ENCODE measurements around the gene LCNL1.
A peak's percentile ranks its signal among the peaks of the same experiment; 100 is the strongest.

LCNL1 gene

DNA sequence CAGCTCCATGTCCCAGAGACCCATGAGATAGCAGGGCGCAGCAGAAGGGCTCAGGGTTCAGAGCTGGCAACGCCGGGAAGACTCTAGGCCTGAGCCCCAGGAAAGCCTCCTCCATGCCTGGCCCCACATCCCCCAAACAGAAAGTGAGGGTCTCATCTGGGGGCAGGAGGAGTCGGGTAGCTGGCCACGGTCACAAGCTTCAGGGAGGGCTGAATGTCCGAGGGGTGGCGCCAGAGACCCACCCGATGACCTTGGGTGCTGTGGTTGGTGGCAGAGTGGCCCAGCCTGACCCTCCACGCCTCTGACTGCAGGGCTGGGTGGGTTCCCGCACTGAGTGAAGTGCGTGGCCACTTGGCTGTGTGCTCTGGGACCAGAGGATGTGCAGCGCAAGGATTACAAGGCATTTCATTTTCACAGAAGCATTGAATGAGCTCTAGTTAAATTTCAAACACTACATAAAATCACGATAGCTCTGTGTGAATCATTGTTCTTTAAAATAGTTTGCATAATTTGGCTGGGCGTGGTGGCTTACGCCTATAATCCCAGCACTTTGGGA, 34.8 kb upstream of the LCNL1 start:
- DNase-seq (ENCODE audit: low read depth) = no peak
- peak; percentile 56 for TF ChIP-seq CTCF (IDR thresholded peaks at IDR 0.05; ENCODE audit: low read depth, low read length, missing control alignments)
- no peak overlapping the region for H3K4me3 ChIP-seq (ENCODE audit: low read depth, low read length)

DNA sequence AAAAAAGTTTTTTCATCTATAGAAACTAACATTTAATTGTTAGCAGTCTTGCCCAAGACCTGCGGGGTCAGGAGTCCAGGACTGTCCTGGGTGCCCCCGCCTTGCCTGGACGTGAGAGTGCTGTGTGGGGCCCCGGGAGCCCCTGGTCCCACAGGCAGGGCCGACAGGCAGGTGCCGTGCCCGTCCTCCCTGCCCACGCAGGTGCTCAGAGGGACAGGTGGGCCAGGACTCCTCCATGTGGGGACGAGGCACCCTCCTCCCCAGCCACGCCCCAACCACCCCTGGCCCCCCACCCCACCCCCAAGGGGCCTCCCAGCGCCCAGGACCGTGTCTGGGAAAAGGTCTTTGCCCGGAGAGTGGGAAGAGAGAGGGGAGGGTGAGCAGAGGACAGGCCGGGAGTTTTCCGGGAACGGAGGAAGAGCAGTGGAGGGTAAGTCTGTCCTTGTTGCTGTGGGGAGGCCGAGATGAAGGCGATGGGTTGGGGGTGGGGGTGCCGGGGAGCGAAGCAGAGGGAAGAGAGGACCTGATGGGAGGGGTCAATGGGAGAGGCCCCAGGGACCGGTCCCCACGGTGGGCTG, 33.5 kb upstream of the LCNL1 start:
- H3K4me3 ChIP-seq (ENCODE audit: low read depth, low read length) = peak overlapping the region; percentile 55
- no peak for TF ChIP-seq CTCF (IDR thresholded peaks at IDR 0.05; ENCODE audit: low read depth, low read length, missing control alignments)
- DNase-seq (ENCODE audit: low read depth) = no peak

DNA sequence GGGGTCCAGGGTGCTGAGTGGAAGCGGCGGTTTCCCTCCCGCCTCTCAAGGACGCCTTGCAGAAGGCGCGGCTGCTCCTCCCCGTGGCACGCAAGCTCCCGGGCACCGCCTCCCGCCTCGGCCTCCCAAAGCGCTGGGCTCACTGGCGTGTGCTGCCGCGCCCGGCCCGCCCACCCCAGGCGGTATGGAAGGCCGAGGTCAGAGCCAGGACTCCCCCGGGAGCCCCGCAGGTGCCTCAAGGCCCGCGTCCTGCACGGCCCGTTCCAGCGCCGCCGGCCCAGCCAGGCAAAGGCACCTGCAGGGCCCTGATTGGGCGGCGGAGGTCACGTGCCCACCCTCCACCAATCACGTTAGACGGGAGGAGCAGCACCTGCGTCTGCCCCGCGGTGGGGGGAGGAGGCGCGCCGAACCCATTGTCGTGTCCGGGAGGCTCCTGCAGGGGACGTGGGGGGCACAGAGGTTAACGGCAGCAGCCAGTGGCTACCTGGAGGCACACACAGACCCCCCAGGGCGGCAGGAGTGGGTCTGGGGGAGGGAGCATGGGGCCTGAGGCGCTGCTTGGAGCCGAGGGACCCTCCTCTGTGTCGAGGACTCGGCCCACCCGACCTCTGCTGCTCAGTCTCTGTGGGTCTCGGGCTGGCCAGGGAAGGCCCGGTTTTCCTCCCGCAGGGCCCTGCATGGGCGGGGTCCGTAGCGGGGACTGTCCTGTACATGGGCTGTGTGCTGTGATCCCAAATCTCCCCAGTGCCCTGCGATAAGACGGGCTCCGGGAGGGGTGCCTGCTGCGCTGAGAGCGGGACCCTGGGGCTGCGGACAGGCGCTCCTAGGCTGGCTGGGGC, 32.8 kb upstream of the LCNL1 start:
- peak overlapping the region; percentile 55 for H3K4me3 ChIP-seq (ENCODE audit: low read depth, low read length)
- peak; percentile 87 for DNase-seq (ENCODE audit: low read depth)
- peak; percentile 36 for TF ChIP-seq CTCF (IDR thresholded peaks at IDR 0.05; ENCODE audit: low read depth, low read length, missing control alignments)

- no peak for DNase-seq (ENCODE audit: low read depth)
- no peak for TF ChIP-seq CTCF (IDR thresholded peaks at IDR 0.05; ENCODE audit: low read depth, low read length, missing control alignments)
- peak overlapping the region; percentile 55; the same call in 1 of the 2 replicates for H3K4me3 ChIP-seq (ENCODE audit: low read depth, low read length)
Observed at GRCh38 chr9:136950656-136951276, 32.0 kb upstream of the LCNL1 start.

DNA sequence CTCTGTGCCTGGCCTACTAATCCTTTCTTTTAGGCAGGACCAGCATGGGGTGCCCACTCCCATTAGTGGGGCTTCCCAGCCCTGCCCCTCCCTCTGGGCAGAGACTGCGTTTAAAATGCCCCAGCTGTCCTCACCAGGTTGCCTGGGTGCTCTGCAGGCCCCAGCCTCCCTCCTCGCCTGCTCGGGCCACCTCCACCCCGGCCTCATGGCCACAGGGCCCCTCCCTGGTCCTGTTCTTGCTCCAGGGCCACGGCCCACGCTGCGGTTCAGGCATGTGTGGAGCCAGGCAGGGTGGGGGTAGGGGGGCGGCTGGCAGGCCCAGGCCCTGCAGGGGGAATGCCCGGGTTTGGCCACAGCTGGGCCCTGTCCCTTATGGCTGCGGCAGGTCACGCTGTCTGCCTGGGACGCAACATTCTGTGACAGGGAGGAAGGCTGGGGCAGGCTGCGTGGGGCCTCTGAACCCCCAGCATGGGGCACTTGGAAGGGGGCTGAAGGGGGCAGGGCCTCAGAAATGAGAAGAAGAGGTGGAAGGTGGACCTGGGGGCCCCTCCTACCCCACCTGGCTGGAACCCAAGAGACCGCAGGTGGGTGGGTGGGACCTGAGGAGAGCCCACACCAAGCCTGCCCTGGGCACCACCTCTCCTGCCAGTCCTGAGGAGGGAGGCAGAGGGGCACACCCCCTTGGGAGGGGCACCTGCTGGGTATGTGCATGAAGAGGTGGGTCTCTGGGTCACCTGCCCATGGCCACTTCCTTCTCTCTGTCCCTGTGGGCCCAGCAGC, 31.1 kb upstream of the LCNL1 start, which contains the start of gene LCN12:
Gene LCN12, plus strand, starts transcription at position 733 of the 780 bp plus-strand sequence. CDS start 55 bp downstream, outside the sequence.
- TF ChIP-seq CTCF (IDR thresholded peaks at IDR 0.05; ENCODE audit: low read depth, low read length, missing control alignments) = no peak
- no peak for DNase-seq (ENCODE audit: low read depth)
- H3K4me3 ChIP-seq (ENCODE audit: low read depth, low read length) = no peak within 1 kb of the TSS

GRCh38 chr9:136952321-136952850, 30.4 kb upstream of the LCNL1 start:
- TF ChIP-seq CTCF (IDR thresholded peaks at IDR 0.05; ENCODE audit: low read depth, low read length, missing control alignments) = no peak
- no peak overlapping the region for H3K4me3 ChIP-seq (ENCODE audit: low read depth, low read length)
- no peak for DNase-seq (ENCODE audit: low read depth)
